C4-2B (cell line): ENCODE results near the gene TAPT1.

Source experiments
- H3K27ac ChIP-seq: fragments of 450-650 bp; 2 replicates; pipeline ENCODE4 v1.5.1; 2017
- CTCF ChIP-seq: fragments of 450-650 bp; conservative IDR thresholded peaks from 2 replicates; pipeline ENCODE4 v1.5.1; 2017; ENCODE audit warnings: mild to moderate bottlenecking
- ZFX ChIP-seq: fragments of 450-650 bp; IDR thresholded peaks from 2 replicates; pipeline ENCODE4 v1.6.1; 2017

Gene TAPT1

GRCh38 chr4:16168144-16168543, 58.1 kb downstream of the TAPT1 start:
- no peak overlapping the region for H3K27ac ChIP-seq
- TF ChIP-seq ZFX (no peak), CTCF (no peak)

GRCh38 chr4:16165931-16166330, 60.3 kb downstream of the TAPT1 start:
- TF ChIP-seq ZFX (no peak), CTCF (no peak)
- H3K27ac ChIP-seq, result no peak overlapping the region

GRCh38 chr4:16162891-16163290, 63.4 kb downstream of the TAPT1 start:
- no peak overlapping the region for H3K27ac ChIP-seq
- no peak for TF ChIP-seq CTCF
- no peak for TF ChIP-seq ZFX

- H3K27ac ChIP-seq, result no peak overlapping the region
- TF ChIP-seq ZFX, result no peak
Observed at GRCh38 chr4:16161851-16162408, 64.3 kb downstream of the TAPT1 start.

- TF ChIP-seq CTCF, result no peak
- no peak for TF ChIP-seq ZFX
Observed at GRCh38 chr4:16160457-16160856, 65.8 kb downstream of the TAPT1 start.

GRCh38 chr4:16159286-16159685, 67.0 kb downstream of the TAPT1 start:
- no peak overlapping the region for H3K27ac ChIP-seq
- TF ChIP-seq ZFX, result no peak
- no peak for TF ChIP-seq CTCF

More at GRCh38 chr4:16160457-16160856, 65.8 kb downstream of the TAPT1 start:
- no peak overlapping the region for H3K27ac ChIP-seq

- no peak for TF ChIP-seq CTCF
- TF ChIP-seq ZFX, result no peak
- H3K27ac ChIP-seq, result no peak overlapping the region
Observed at GRCh38 chr4:16158504-16158852, 67.8 kb downstream of the TAPT1 start.
